Measurements from ENCODE around the gene SGMS1.

SGMS1 gene

GRCh38 chr10:50526185-50526584 is 97.6 kb downstream of the SGMS1 start:
- no peak for TF ChIP-seq CTCF (IDR thresholded peaks at IDR 0.05; ENCODE audit: insufficient read depth, low read depth, low read length, missing control alignments)
- no peak for DNase-seq (ENCODE audit: low read depth)
- H3K4me3 ChIP-seq (ENCODE audit: low read depth, low read length) = no peak overlapping the region

GRCh38 chr10:50523357-50523756 is 100.4 kb downstream of the SGMS1 start:
- DNase-seq (ENCODE audit: low read depth) = no peak
- TF ChIP-seq CTCF (IDR thresholded peaks at IDR 0.05; ENCODE audit: insufficient read depth, low read depth, low read length, missing control alignments) = no peak
- no peak overlapping the region for H3K4me3 ChIP-seq (ENCODE audit: low read depth, low read length)

- TF ChIP-seq CTCF (IDR thresholded peaks at IDR 0.05; ENCODE audit: insufficient read depth, low read depth, low read length, missing control alignments) = no peak
- DNase-seq (ENCODE audit: low read depth) = no peak
- H3K4me3 ChIP-seq (ENCODE audit: low read depth, low read length) = no peak overlapping the region
Observed at GRCh38 chr10:50522908-50523307, 100.8 kb downstream of the SGMS1 start.

GRCh38 chr10:50520115-50520514 is 103.6 kb downstream of the SGMS1 start:
- DNase-seq (ENCODE audit: low read depth) = no peak
- no peak overlapping the region for H3K4me3 ChIP-seq (ENCODE audit: low read depth, low read length)
- TF ChIP-seq CTCF (IDR thresholded peaks at IDR 0.05; ENCODE audit: insufficient read depth, low read depth, low read length, missing control alignments) = no peak

GRCh38 chr10:50517626-50518025 is 106.1 kb downstream of the SGMS1 start:
- TF ChIP-seq CTCF (IDR thresholded peaks at IDR 0.05; ENCODE audit: insufficient read depth, low read depth, low read length, missing control alignments) = no peak
- H3K4me3 ChIP-seq (ENCODE audit: low read depth, low read length) = no peak overlapping the region
- no peak for DNase-seq (ENCODE audit: low read depth)

GRCh38 chr10:50516171-50516570 is 107.6 kb downstream of the SGMS1 start:
- TF ChIP-seq CTCF (IDR thresholded peaks at IDR 0.05; ENCODE audit: insufficient read depth, low read depth, low read length, missing control alignments) = no peak
- no peak for DNase-seq (ENCODE audit: low read depth)
- H3K4me3 ChIP-seq (ENCODE audit: low read depth, low read length) = no peak overlapping the region

GRCh38 chr10:50515420-50515819 is 108.3 kb downstream of the SGMS1 start:
- no peak for DNase-seq (ENCODE audit: low read depth)
- H3K4me3 ChIP-seq (ENCODE audit: low read depth, low read length) = no peak overlapping the region
- no peak for TF ChIP-seq CTCF (IDR thresholded peaks at IDR 0.05; ENCODE audit: insufficient read depth, low read depth, low read length, missing control alignments)
